Measurements from ENCODE around the gene EBF3.

DNA sequence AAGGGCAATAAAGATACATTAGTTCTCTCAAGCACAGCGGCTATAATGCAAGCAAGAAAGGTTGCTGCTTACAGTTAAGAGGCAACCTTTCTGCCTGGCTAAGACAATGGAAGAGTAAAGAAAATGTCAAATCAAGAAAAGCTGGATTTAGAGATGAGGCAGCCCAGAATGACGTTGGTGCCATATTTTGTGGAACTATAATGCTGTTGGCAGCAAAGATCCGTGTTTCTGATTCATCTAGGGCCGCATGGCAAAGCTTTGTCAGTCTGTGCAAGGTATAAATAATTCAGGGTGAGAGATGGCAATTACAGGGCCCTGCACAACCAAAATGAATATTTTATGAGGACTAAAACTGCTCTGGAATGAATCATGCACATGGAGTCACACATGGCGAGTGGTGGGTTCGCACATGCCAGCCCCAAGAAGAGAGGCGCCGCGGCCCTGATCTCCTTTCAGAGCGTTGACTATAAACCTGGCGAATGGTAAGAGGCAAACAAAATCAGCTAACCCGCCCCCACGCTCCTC is 76.6 kb downstream of the EBF3 start:
- TF ChIP-seq, protein P1, sequence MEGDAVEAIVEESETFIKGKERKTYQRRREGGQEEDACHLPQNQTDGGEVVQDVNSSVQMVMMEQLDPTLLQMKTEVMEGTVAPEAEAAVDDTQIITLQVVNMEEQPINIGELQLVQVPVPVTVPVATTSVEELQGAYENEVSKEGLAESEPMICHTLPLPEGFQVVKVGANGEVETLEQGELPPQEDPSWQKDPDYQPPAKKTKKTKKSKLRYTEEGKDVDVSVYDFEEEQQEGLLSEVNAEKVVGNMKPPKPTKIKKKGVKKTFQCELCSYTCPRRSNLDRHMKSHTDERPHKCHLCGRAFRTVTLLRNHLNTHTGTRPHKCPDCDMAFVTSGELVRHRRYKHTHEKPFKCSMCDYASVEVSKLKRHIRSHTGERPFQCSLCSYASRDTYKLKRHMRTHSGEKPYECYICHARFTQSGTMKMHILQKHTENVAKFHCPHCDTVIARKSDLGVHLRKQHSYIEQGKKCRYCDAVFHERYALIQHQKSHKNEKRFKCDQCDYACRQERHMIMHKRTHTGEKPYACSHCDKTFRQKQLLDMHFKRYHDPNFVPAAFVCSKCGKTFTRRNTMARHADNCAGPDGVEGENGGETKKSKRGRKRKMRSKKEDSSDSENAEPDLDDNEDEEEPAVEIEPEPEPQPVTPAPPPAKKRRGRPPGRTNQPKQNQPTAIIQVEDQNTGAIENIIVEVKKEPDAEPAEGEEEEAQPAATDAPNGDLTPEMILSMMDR (IDR thresholded peaks at IDR 0.05) = no peak
- TF ChIP-seq POLR2AphosphoS5 (IDR thresholded peaks at IDR 0.05; ENCODE audit: low read depth, low read length) = no peak
- TF ChIP-seq TCF7L2 (IDR thresholded peaks at IDR 0.05; ENCODE audit: low read depth, low read length) = no peak
- TF ChIP-seq SIN3A (IDR thresholded peaks at IDR 0.05; ENCODE audit: borderline replicate concordance, insufficient read depth, low read depth, low read length) = no peak
